Measurements from ENCODE around the gene C2CD4C.
"Not testable (repeated sequence)": the region's sequence is repeated elsewhere in the genome, so short reads cannot be mapped to it uniquely, and the experiment has no call there.

The C2CD4C gene

DNA sequence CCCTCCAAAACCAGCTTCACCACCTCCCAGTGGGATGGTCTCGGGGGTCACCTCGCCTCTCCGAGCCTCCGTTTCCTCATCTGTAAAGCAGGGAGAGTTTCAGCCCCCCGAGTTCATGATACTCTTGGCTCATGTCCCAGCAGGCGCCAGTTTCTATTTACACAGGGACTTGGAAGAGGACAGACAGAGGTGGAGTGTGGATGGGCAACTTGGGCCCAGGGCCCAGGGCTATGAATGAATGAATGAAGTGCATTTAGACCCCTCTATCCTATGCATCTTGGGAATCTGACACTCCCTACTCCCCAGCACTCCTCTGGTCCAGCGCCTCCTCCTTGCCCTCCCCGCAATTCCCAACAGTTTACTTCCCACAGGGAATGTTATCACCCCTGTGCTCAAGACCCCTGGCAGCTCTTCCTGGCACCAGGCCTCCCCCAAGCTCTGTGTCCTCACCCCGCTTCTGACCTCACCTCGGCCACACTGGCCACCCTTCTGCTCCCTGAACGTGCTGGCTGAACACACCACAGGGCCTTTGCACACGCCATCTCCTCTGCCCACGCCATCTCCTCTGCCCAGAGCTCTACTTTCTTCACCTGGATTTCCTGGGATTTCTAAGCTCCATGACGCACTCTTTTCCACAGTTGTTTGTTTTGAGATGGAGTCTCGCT is 4.9 kb upstream of the C2CD4C start:
- DNase-seq: no peak

DNA sequence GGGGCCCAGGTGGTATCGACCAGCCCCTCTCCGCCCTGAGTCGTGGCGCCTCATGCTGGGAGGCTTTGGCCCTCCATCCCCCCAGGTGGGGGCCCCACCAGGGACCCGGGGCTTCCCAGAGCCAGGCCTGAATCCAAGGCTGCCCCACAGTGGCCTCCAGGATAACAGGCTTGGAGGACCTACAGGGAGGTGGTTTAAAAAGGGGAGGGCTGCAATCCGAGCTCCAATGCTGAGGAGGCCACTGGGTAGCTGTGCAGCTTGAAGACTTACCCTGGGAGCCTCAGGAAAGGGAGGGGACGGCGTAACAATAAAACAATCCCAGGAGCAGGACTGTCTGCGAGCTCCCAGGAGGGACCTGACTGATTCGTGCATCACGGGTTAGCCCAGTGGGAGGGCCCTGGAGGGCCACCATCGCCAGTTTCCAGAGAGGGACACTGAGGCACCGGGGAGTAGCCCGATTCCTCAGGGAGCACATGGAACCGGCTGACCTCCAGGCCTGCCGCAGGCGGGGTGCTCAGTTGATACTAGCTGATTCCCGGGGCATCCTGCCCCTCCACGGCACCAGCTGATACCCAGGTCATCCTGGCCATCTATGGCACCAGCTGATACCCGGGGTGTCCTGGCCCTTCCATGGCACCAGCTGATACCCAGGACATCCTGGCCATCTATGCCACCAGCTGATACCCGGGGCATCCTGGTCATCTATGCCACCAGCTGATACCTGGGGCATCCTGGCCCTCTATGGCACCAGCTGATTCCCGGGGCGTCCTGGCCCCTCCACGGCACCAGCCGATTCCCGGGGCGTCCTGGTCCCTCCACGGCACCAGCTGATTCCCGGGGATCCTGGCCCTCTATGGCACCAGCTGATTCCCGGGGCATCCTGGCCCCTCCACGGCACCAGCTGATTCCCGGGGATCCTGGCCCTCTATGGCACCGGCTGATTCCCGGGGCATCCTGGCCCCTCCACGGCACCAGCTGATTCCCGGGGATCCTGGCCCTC is 3.7 kb upstream of the C2CD4C start:
- DNase-seq: no peak

DNA sequence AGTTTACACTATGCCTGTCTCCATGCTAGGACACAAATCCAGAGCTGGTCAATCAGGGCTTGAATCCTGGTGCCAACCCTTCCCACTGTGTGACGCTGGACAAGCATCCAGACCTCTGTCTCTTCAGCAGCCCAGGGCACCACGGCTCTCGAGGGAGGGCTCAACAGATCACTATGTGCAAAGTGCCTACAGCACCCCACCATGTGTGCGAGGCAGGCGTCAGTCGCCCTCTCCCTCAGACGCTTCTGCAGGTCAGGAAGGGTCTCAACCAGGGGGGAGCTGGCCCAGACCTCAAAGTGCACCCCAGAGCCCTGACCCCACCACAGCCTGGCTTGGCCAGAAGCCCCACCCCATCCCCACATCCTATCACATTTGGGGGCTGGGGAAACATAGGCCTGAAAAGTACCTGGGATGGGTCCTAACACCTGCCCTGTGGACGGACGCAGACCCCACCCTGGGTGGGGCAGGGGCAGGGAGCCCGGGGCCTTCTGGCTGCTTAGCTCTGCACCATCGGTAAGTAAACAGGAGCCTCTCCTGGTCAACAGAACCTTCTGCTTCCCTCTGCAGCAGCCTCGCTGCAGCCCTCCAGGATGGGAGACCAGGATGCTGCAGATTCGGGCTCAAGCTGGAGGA is 2.9 kb upstream of the C2CD4C start:
- DNase-seq: no peak

- DNase-seq: not testable (repeated sequence)
Observed at GRCh38 chr19:411121-411722, 2.3 kb upstream of the C2CD4C start.

GRCh38 chr19:410243-410781 is 1.4 kb upstream of the C2CD4C start:
- no peak for DNase-seq

GRCh38 chr19:409516-410242 is 732 bp upstream of the C2CD4C start:
- DNase-seq: no peak

DNA sequence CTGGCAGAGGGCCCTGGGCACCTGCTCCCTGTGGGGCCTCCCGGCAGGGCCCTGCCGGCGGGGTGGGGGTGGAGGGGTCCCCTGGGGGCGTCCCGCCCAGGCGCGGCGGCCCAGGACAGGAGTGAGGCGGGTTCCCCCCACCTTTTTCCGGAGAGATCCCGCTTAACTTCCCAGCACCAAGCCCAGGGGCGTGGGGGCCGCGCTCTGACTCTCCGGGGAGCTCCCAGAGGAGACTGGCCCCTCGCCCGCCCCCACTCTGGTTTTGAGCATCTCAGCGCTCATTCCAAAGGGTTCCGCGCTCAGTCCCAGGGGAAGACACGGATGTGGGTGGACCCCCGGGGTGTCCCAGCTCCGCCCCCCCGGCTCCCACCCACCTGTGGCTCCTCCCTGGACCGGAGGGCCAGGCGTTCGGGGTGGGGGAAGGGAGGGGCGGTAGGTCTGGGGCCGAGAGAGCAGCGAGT is 476 bp downstream of the C2CD4C start:
- DNase-seq: no peak

- no peak for DNase-seq
Observed at GRCh38 chr19:407511-408440, 1.2 kb downstream of the C2CD4C start.

GRCh38 chr19:406971-407510 is 1.9 kb downstream of the C2CD4C start:
- no peak for DNase-seq

GRCh38 chr19:406135-406781 is 2.7 kb downstream of the C2CD4C start:
- no peak for DNase-seq

DNA sequence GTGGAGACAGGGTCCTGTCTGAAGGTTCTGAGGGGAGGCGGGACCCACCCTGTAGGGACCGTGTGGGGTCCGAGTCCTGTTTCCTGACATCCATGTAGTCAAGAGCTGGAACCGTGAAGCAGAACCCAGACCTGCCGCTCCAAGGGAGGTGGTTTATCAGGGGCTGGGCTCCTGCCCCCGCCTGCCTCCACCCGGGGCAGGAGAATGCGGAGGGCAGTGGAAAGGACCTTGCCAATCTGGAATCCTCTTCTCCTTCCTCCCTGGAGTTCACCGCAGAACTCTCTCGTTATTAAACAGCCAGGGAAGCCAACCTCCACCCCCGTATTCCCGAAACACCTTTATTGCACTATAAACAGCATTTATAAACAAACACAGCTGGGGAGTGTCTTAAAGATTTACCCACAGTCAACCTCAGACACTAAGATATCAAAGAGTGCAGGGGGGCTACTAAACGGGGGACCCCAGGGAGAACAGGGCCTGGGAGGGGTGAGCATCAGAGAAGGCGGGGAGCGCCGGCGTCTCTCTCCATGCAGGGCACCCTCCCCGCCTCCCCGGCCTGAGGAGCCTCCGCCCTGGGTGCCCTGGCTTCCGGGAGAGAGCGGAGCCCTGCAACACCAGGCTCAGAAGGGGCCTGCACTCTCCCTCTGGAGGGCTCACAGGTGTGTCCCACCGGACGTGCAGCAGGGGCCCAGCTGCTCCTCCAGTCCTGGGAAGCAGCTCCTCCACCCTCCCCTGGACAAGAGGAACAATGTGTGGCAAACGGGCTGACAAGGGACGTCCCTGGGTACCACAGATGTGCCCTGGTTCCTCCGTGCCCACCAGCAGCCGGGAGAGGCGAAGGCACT is 3.6 kb downstream of the C2CD4C start:
- no peak for DNase-seq

DNA sequence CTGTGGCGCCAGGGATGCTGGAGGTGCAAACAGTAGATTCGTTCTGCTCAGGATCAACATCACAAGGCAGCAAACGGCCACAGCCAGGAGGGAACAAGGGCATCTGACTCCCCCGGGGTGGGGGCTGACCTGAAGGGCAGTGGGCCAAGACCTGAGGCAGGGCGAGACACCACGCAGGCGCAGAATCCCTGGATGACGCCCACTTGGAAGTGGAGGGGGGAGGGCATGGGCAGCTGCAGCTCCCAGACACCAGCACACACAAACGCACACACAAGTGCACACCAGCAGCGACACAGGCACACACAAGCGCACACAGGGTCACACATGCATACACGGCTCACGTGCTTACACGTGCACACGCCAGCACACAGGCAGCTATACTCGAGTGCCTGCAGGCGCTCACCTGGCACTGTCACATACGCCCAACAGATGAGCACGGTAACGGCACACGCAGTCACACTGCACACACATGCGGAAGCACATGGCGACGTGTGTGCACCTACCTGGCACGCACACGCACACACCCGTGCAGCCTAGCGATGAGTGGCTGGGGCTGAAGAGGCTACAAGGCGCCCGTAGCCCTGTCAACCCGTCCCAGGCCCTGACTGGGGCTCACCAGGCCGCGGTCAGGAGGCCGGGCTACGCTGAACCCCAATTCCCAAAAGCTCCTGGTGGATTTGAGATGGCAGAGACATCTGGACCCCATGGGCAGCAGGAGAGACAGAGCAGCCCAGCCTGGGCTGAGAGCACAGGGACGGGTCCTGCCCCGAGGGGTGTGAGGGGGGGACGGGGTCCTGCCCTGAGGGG is 5.5 kb downstream of the C2CD4C start:
- DNase-seq: no peak

GRCh38 chr19:402786-403185 is 6.2 kb downstream of the C2CD4C start:
- DNase-seq: no peak

DNA sequence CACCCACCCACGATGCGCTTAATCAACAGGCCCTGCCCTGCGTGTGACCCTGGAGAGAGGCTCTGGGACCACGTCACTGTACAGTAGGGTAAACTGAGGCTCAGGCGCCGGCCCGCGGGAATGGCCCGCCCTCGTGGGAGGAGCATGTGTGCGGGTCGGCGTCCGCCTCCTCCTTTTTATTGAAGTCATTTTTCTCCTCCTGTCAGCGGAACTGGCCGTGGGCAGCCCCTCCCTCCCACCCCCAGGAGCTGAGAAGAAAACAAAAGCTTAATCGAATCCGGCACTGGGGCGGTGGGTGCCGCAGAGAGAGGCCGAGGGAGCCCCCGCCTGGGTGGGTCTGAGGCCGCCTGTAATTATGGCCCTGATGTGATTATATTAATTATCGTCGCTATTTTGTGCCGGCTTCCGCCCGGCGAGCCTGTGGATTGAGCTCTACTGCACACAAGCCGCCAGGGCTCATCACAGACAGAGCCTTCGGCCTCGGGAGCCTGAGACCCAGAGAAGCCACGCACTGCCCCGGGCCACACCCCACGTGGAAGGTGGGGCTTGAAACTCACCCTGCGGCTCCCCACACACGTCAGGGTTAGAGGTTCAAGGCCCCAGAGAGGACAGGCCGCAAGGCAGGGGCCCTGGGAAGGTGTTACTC is 7.0 kb downstream of the C2CD4C start:
- DNase-seq: no peak

DNA sequence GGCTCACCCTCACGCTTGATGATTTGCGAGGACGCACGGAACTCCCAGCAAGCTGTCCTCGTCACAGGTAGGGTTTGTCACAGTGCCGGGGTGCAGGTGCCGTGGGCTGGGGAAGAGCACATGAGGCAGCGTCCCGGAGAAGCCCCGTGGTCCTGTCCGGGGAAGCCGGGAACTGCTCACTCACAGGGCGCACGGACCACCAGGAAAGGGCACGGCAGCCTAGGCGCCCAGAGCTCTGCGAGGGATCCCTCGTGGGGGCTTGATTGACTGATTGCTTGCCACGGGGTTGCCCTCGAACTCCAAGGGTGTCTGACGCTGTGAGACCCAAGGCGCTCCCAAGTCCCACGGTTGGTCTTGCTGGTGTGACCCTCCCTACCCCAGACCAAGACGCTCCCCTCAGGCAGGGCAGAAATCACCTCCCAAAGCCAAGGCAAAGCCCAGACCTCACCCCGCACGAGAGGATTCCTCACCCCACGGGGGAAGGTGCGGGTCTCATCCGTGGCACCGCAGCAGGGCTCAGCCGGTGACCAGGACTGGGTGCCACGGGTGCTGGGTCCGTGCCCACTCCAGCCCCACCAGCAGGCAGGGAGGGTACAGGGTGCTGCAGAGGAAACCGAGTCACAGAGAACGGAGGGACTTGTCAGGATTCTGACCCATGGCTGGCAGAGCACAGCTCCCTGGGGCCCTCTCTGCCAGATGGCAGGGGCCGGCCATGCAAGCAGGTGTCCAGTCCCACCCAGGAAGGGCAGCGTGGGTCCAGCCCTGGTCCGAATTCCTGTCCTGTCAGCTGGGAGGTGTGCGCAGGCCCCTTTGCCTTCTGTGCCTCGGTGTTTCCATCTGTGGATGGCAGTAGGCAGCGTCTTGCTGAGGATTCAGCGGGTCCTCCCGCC is 7.7 kb downstream of the C2CD4C start:
- no peak for DNase-seq

- DNase-seq: no peak
Observed at GRCh38 chr19:399370-399769, 9.6 kb downstream of the C2CD4C start.

DNA sequence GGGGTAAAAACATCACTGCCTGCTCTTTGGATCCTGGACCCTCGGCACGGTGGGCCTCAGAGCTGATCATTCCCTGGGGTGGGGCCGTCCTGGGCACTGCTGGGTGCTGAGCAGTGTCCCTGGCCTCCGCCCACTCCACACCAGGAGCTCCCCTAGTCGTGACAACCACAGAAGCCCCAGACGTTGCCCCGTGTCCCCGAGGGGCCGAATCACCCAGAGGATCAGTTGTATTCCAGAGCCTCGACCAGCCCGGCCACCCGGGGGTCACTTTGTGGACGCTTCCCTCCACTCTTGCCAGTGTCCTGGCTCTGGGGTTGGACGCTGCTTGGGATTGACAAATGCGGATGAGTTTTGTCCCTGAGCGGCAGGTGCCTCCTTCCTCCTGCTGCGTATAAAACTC is 10.2 kb downstream of the C2CD4C start:
- no peak for DNase-seq
